Measurements from ENCODE around the gene CISD3. TPM values are rescaled to one million over a fixed set of nuclear protein-coding genes. Genes with fewer than 3 reads are reported as not detected.

Gene CISD3
- total and polyA plus RNA-seq, 10 of the 15 experiments (the other 5 are each of a cell fraction or from before 2014, with no cell fraction given) = 2.6 to 38.1 (median 8.1) TPM

DNA sequence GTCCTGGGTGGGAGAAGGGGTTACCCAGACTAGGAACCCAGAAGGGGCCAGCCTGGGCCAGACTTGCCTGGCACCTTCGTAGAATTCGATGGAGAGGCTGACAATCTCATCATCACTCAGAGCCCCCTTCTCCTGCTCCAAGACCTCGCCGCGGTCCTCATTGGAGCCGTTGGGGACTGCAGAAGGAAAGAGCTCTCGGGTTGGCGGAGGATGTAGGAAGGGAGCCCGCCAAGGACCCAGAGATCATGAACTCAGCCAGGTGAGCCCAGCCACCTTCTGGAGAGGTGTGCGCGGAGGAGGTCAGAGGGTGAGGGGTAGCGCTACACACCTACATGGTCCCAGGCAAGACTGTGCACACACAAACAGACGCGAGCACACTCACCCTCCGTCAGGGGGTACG lies 8.5 kb downstream of the CISD3 start (continued):
- TF ChIP-seq NR2C2 (IDR thresholded peaks at IDR 0.05; ENCODE audit: borderline replicate concordance, control insufficient read depth, insufficient read length, low read depth) (no peak), HDGF (IDR thresholded peaks at IDR 0.05) (no peak), YY1 (IDR thresholded peaks at IDR 0.05; ENCODE audit: low read depth, low read length) (no peak), CHD1 (IDR thresholded peaks at IDR 0.05; ENCODE audit: low read depth, low read length) (no peak), NBN (IDR thresholded peaks at IDR 0.05) (no peak), POLR2AphosphoS2 (IDR thresholded peaks at IDR 0.05; ENCODE audit: low read depth, low read length) (no peak), ZBED1 (IDR thresholded peaks at IDR 0.05; ENCODE audit: borderline replicate concordance) (no peak), CREB1 (IDR thresholded peaks at IDR 0.05; ENCODE audit: low read depth) (no peak)
- TF ChIP-seq, protein P1, sequence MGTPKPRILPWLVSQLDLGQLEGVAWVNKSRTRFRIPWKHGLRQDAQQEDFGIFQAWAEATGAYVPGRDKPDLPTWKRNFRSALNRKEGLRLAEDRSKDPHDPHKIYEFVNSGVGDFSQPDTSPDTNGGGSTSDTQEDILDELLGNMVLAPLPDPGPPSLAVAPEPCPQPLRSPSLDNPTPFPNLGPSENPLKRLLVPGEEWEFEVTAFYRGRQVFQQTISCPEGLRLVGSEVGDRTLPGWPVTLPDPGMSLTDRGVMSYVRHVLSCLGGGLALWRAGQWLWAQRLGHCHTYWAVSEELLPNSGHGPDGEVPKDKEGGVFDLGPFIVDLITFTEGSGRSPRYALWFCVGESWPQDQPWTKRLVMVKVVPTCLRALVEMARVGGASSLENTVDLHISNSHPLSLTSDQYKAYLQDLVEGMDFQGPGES (IDR thresholded peaks at IDR 0.05) = no peak
- TF ChIP-seq, protein P2, sequence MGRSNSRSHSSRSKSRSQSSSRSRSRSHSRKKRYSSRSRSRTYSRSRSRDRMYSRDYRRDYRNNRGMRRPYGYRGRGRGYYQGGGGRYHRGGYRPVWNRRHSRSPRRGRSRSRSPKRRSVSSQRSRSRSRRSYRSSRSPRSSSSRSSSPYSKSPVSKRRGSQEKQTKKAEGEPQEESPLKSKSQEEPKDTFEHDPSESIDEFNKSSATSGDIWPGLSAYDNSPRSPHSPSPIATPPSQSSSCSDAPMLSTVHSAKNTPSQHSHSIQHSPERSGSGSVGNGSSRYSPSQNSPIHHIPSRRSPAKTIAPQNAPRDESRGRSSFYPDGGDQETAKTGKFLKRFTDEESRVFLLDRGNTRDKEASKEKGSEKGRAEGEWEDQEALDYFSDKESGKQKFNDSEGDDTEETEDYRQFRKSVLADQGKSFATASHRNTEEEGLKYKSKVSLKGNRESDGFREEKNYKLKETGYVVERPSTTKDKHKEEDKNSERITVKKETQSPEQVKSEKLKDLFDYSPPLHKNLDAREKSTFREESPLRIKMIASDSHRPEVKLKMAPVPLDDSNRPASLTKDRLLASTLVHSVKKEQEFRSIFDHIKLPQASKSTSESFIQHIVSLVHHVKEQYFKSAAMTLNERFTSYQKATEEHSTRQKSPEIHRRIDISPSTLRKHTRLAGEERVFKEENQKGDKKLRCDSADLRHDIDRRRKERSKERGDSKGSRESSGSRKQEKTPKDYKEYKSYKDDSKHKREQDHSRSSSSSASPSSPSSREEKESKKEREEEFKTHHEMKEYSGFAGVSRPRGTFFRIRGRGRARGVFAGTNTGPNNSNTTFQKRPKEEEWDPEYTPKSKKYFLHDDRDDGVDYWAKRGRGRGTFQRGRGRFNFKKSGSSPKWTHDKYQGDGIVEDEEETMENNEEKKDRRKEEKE (IDR thresholded peaks at IDR 0.05) = no peak
- TF ChIP-seq, protein P3, sequence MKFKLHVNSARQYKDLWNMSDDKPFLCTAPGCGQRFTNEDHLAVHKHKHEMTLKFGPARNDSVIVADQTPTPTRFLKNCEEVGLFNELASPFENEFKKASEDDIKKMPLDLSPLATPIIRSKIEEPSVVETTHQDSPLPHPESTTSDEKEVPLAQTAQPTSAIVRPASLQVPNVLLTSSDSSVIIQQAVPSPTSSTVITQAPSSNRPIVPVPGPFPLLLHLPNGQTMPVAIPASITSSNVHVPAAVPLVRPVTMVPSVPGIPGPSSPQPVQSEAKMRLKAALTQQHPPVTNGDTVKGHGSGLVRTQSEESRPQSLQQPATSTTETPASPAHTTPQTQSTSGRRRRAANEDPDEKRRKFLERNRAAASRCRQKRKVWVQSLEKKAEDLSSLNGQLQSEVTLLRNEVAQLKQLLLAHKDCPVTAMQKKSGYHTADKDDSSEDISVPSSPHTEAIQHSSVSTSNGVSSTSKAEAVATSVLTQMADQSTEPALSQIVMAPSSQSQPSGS (IDR thresholded peaks at IDR 0.05; ENCODE audit: low read length) = no peak

Data from GM12878 (cell line).